ENCODE measurements around the gene FAM161A. TPM values are rescaled to one million over a fixed set of nuclear protein-coding genes. Genes with fewer than 3 reads are reported as not detected.

Gene FAM161A, protein sequence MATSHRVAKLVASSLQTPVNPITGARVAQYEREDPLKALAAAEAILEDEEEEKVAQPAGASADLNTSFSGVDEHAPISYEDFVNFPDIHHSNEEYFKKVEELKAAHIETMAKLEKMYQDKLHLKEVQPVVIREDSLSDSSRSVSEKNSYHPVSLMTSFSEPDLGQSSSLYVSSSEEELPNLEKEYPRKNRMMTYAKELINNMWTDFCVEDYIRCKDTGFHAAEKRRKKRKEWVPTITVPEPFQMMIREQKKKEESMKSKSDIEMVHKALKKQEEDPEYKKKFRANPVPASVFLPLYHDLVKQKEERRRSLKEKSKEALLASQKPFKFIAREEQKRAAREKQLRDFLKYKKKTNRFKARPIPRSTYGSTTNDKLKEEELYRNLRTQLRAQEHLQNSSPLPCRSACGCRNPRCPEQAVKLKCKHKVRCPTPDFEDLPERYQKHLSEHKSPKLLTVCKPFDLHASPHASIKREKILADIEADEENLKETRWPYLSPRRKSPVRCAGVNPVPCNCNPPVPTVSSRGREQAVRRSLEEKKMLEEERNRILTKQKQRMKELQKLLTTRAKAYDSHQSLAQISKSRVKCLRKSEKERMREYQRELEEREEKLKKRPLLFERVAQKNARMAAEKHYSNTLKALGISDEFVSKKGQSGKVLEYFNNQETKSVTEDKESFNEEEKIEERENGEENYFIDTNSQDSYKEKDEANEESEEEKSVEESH
- total RNA-seq (1 to 10 TPM; 2.4 to 2.5 TPM), polyA plus RNA-seq (1 to 10 TPM in 1 of 2 donors, under 1 TPM in 1; 0.75 to 3.1 TPM)
- long read RNA-seq, donor 1, partial matches to known transcripts = 6 of 6 reads
- long read RNA-seq, donor 1, other reads (novel, unspliced or antisense) = 0 of 6 reads
- long read RNA-seq, donor 2, partial matches to known transcripts = 2 of 2 reads
- long read RNA-seq, donor 2, other reads (novel, unspliced or antisense) = 0 of 2 reads

DNA sequence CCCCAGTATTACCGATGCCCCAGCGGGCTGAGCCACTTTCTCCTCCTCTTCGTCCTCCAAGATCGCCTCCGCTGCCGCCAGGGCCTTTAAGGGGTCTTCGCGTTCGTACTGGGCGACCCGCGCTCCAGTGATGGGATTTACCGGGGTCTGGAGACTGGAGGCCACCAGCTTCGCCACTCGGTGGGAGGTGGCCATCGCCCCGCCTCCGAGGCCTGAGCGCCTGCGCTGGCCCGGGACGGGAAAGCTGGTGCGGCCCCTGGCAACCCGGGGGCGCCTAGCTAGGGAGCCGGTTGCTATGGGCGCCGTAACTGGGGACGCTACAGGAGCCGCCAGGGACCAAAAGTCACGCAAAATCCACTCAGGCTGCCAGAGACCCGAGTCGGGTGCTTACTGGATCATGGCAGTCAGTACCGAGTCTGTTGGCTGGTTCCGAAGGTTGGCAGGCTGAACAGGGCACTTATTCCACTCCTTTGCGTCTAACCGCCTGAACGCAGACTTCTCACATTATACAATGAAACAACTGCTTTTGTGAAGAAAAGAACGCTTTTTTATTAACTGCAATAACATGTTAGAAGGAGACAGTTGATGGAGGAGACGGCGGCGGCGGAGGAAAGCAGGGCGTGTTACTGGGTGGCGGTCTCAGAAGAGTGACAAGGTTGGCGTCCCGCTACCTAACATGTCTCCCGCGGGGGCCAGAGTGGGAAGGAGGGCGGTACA lies at the start of gene FAM161A:
FAM161A (minus strand) TSS at position 214 of the 717 bp plus-strand sequence; CDS start at position 195, 19 bp downstream.
- intact Hi-C loops (cut with DNase I) = loop anchor here (2.0 to 10.0 kb wide), 4 partner anchors 35 to 319 kb away; partner anchors contain the start of genes XPO1 (in 2 of the 2) and CCT4 (in 1 of the 2)
- Histone ChIP-seq H3K27me3 (ENCODE audit: control insufficient read depth in 1 of 2, insufficient read depth in 2 of 2, low read length in 1 of 2) (no peaks in the 10 kb centered on the region), H3K27ac (ENCODE audit: low read depth in 1 of 2, low read length in 2 of 2) (peak within 1 kb of the TSS in 1 of 2 donors; percentile 94), H3K4me1 (ENCODE audit: control insufficient read depth in 1 of 2, insufficient read depth in 2 of 2, low read length in 2 of 2) (no peaks in the 10 kb centered on the region), H3K36me3 (ENCODE audit: control insufficient read depth in 1 of 2, insufficient read depth in 2 of 2, low read length in 1 of 2) (no peaks in the 10 kb centered on the region), H3K9me3 (ENCODE audit: control insufficient read depth, low read length) (no peaks in the 10 kb centered on the region), H3K4me3 (ENCODE audit: low read length in 2 of 2) (peak within 1 kb of the TSS; percentile 45 to 91)
- 0% methylated on average over 44 to 50 of the region's 50 CpGs for WGBS, 2 donors
- peak; percentile 95 to 97 for DNase-seq
- ATAC-seq (ENCODE audit: low FRiP score) = peak; percentile 99

DNA sequence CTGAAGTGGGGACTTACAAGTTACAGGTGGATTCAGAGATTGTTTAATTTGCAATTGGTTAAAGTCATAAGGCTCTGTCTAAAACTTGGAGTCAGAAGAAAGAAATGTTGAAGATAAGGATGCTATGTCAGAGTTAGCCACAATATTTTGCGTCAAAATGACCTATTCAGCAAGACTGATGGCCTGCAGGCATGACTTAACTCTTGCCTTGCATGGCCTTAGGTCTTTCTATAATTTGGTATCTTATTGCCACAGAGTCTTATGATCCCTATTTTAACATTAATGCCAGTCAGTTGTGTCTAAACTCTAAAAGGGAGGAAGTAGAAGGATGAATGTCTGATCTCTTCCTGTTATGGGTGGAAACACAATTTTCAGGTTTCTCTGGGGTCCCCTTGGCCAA lies 46.4 kb upstream of the FAM161A start:
- no peak for ATAC-seq (ENCODE audit: low FRiP score)
- 39 to 46% methylated on average over 1 of the region's 1 CpG for WGBS, 2 donors
- DNase-seq = no peak
- H3K4me1 ChIP-seq (ENCODE audit: control insufficient read depth in 1 of 2, insufficient read depth in 2 of 2, low read length in 2 of 2) = no peaks in the 10 kb centered on the region
- H3K27ac ChIP-seq (ENCODE audit: low read depth in 1 of 2, low read length in 2 of 2) = no peak overlapping the region
- no peak overlapping the region for H3K4me3 ChIP-seq (ENCODE audit: low read length in 2 of 2)
- H3K9me3 ChIP-seq (ENCODE audit: control insufficient read depth, low read length) = no peaks in the 10 kb centered on the region
- H3K36me3 ChIP-seq (ENCODE audit: control insufficient read depth in 1 of 2, insufficient read depth in 2 of 2, low read length in 1 of 2) = no peaks in the 10 kb centered on the region
- intact Hi-C loops (cut with DNase I) = no loop called here
- no peaks in the 10 kb centered on the region for H3K27me3 ChIP-seq (ENCODE audit: control insufficient read depth in 1 of 2, insufficient read depth in 2 of 2, low read length in 1 of 2)

DNA sequence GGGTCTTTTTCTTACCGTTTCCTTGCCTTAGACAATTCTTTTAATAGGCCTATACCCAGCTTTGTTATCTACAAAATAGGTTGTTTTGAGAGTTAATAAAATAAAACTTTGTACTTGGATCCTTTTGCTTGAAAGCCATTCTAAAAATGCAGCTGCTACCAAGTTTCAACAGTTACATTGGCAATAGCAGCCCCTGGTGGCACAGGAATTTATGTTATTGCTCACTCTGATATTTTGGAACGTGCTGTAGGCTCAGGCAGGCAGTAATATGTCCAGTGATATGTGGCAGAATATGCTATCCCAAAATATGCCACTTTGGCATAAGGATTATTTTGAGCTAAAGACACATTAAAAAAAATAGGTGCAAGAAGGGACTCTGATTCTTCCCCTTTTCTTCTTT lies 45.0 kb upstream of the FAM161A start:
- Histone ChIP-seq H3K27ac (ENCODE audit: low read depth in 1 of 2, low read length in 2 of 2) (no peak overlapping the region), H3K9me3 (ENCODE audit: control insufficient read depth, low read length) (no peaks in the 10 kb centered on the region), H3K4me3 (ENCODE audit: low read length in 2 of 2) (no peak overlapping the region), H3K27me3 (ENCODE audit: control insufficient read depth in 1 of 2, insufficient read depth in 2 of 2, low read length in 1 of 2) (no peaks in the 10 kb centered on the region), H3K36me3 (ENCODE audit: control insufficient read depth in 1 of 2, insufficient read depth in 2 of 2, low read length in 1 of 2) (no peaks in the 10 kb centered on the region), H3K4me1 (ENCODE audit: control insufficient read depth in 1 of 2, insufficient read depth in 2 of 2, low read length in 2 of 2) (no peaks in the 10 kb centered on the region)
- 3 to 4% methylated on average over 2 of the region's 2 CpGs for WGBS, 2 donors
- intact Hi-C loops (cut with DNase I) = no loop called here
- no peak for DNase-seq
- no peak for ATAC-seq (ENCODE audit: low FRiP score)

DNA sequence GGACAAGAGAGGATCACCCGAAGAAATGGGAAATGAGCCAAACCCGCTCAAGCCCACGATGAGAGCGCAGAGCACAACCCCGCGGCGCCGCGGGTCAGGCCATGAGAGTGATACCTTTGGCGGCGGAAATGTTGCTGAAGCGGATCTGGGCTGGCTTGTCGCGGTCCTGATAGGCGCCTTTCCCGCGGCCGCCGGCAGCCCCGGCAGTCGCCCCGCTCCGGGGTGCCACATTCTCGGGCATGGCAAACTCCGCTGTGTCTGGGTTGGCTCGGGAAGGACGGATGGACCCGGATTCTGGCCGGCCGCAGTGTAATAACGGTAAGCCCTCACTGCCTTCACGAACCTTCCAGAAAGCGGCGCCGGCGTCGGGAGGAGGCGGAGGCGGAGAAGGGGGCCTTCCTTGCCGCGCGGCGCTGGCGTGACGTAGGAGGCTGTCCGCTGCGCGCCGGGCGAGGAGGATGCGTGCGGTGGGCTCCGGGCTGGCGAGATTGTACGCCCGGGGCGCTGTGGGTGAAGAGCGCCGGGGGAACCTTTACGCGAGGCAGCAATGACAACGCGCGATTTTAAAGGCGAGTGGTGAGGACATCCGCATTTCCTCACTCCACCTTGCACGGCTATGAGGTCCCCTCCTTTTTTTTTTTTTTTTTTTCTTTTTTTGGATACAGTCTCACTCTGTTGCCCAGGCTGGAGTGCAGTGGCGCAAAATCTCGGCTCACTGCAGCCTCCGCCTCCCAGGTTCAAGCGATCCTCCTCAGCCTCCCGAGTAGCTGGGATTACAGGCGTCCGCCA lies 34.6 kb upstream of the FAM161A start, which contains the start of gene CCT4:
CCT4 (minus strand) TSS at position 390 of the 789 bp plus-strand sequence; CDS start at position 241, 149 bp downstream.
- intact Hi-C loops (cut with DNase I) = loop anchor here (2.0 to 10.0 kb wide), 3 partner anchors 34 to 416 kb away; partner anchors contain the start of genes XPO1 (in 2 of the 2), FAM161A (in 1 of the 2) and USP34 (in 1 of the 2)
- no peaks in the 10 kb centered on the region for H3K27me3 ChIP-seq (ENCODE audit: control insufficient read depth in 1 of 2, insufficient read depth in 2 of 2, low read length in 1 of 2)
- H3K4me1 ChIP-seq (ENCODE audit: control insufficient read depth in 1 of 2, insufficient read depth in 2 of 2, low read length in 2 of 2) = no peaks in the 10 kb centered on the region
- DNase-seq (peak; percentile 92 to 96), ATAC-seq (ENCODE audit: low FRiP score) (peak; percentile 99)
- no peaks in the 10 kb centered on the region for H3K36me3 ChIP-seq (ENCODE audit: control insufficient read depth in 1 of 2, insufficient read depth in 2 of 2, low read length in 1 of 2)
- 1% methylated on average over 73 to 74 of the region's 74 CpGs for WGBS, 2 donors
- H3K4me3 ChIP-seq (ENCODE audit: low read length in 2 of 2) = peak within 1 kb of the TSS; percentile 82 to 92
- no peaks in the 10 kb centered on the region for H3K9me3 ChIP-seq (ENCODE audit: control insufficient read depth, low read length)
- peak within 1 kb of the TSS; percentile 62 to 92 for H3K27ac ChIP-seq (ENCODE audit: low read depth in 1 of 2, low read length in 2 of 2)

DNA sequence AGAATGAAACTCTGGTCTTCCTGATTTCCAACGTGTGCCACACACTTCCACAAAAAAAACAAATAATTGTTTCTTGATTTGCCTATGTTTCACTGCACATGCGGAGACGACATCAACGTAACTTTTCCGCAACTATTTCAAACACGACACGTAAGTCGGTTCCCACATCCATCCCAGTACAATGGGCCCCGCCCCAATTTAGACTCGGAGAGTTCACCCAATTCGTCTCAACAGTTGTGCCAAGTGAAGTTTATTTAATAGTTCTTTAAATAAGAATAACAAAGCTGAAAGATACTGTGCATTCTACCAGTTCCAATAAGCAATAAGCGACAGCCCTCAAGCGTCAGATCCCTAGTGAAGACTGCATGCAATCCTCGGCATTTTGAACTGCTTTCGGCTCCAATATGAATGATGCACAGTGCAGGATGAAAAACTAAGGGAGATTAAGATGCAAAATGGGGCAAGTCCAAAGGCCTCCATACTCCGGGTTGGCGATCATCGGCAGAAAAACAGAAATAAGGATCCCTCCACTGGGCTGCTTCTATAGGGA lies 33.9 kb upstream of the FAM161A start:
- intact Hi-C loops (cut with DNase I) = loop anchor here (2.0 to 10.0 kb wide), 3 partner anchors 33 to 415 kb away; partner anchors contain the start of genes XPO1 (in 2 of the 2), FAM161A (in 1 of the 2) and USP34 (in 1 of the 2)
- H3K4me3 ChIP-seq (ENCODE audit: low read length in 2 of 2) = peak overlapping the region; percentile 82 to 92
- H3K9me3 ChIP-seq (ENCODE audit: control insufficient read depth, low read length) = no peaks in the 10 kb centered on the region
- H3K27me3 ChIP-seq (ENCODE audit: control insufficient read depth in 1 of 2, insufficient read depth in 2 of 2, low read length in 1 of 2) = no peaks in the 10 kb centered on the region
- H3K27ac ChIP-seq (ENCODE audit: low read depth in 1 of 2, low read length in 2 of 2) = peak overlapping the region; percentile 62 to 92
- 0% methylated on average over 18 of the region's 18 CpGs for WGBS, 2 donors
- ATAC-seq (ENCODE audit: low FRiP score) (no peak), DNase-seq (no peak)
- no peaks in the 10 kb centered on the region for H3K4me1 ChIP-seq (ENCODE audit: control insufficient read depth in 1 of 2, insufficient read depth in 2 of 2, low read length in 2 of 2)
- H3K36me3 ChIP-seq (ENCODE audit: control insufficient read depth in 1 of 2, insufficient read depth in 2 of 2, low read length in 1 of 2) = peaks cover 0 to 3% of the 10 kb centered on the region in 2 donors

DNA sequence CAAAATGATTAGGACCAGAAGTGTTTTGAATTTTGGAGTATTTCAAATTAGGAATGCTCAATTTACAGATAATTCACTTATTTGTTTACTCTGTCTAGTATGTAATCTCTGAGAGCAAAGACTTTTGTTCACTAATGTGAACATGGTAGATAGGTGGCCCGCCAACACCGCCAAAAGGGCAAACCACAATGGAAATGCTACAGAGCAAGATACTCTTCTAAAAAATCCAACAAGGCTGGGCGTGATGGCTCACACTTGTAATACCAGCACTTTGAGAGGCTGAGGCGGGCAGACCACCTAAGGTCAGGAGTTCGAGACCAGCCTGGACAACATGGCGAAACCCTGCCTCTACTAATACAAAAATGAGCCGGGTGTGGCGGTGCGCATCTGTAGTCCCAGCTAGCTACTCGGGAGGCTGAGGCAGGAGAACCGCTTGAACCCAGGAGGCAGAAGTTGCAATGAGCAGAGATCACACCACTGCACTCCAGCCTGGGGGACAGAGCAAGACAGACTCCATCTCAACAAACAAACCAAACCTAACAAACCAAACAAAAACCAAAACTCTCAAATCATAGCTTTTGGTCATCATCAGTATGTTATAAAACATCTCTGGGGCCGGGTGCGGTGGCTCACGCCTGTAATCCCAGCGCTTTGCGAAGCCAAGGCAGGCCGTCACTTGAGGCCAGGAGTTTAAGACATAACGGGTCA lies 32.2 kb upstream of the FAM161A start:
- ATAC-seq (ENCODE audit: low FRiP score) (no peak), DNase-seq (no peak)
- H3K27me3 ChIP-seq (ENCODE audit: control insufficient read depth in 1 of 2, insufficient read depth in 2 of 2, low read length in 1 of 2) = no peaks in the 10 kb centered on the region
- no peaks in the 10 kb centered on the region for H3K9me3 ChIP-seq (ENCODE audit: control insufficient read depth, low read length)
- H3K4me3 ChIP-seq (ENCODE audit: low read length in 2 of 2) = no peak overlapping the region
- peaks cover 0 to 3% of the 10 kb centered on the region in 2 donors for H3K36me3 ChIP-seq (ENCODE audit: control insufficient read depth in 1 of 2, insufficient read depth in 2 of 2, low read length in 1 of 2)
- H3K4me1 ChIP-seq (ENCODE audit: control insufficient read depth in 1 of 2, insufficient read depth in 2 of 2, low read length in 2 of 2) = no peaks in the 10 kb centered on the region
- no peak overlapping the region for H3K27ac ChIP-seq (ENCODE audit: low read depth in 1 of 2, low read length in 2 of 2)
- 89 to 94% methylated on average over 18 of the region's 18 CpGs for WGBS, 2 donors
- intact Hi-C loops (cut with DNase I) = loop anchor here (5.0 to 10.0 kb wide), 2 partner anchors 351 to 414 kb away; partner anchors contain the start of genes XPO1 (in 2 of the 2) and USP34 (in 1 of the 2)

DNA sequence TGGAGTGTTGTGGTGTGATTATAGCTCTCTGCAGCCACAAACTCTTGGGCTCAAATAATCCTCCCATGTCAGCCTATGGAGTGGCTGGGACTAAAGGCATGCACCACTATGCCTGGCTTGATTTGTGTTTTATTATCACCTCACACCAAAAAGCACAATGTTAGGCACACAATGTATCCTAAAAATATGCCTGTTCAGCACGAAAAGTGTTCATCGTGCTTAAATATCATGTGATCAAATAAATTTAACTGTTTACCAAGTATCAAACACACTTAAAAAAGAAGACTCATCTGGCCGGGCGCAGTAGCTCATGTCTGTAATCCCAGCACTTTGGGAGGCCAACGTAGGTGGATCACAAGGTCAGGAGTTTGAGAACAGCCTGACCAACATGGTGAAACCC lies 29.0 kb upstream of the FAM161A start:
- intact Hi-C loops (cut with DNase I) = loop anchor here (10.0 kb wide), 1 partner anchor 348 kb away; the partner anchor contains the start of gene XPO1 (in 2 of the 2)
- H3K4me1 ChIP-seq (ENCODE audit: control insufficient read depth in 1 of 2, insufficient read depth in 2 of 2, low read length in 2 of 2) = no peaks in the 10 kb centered on the region
- DNase-seq (no peak), ATAC-seq (ENCODE audit: low FRiP score) (no peak)
- 87 to 92% methylated on average over 5 of the region's 5 CpGs for WGBS, 2 donors
- H3K27ac ChIP-seq (ENCODE audit: low read depth in 1 of 2, low read length in 2 of 2) = no peak overlapping the region
- H3K36me3 ChIP-seq (ENCODE audit: control insufficient read depth in 1 of 2, insufficient read depth in 2 of 2, low read length in 1 of 2) = peaks cover 1 to 3% of the 10 kb centered on the region in 2 donors
- no peak overlapping the region for H3K4me3 ChIP-seq (ENCODE audit: low read length in 2 of 2)
- H3K27me3 ChIP-seq (ENCODE audit: control insufficient read depth in 1 of 2, insufficient read depth in 2 of 2, low read length in 1 of 2) = no peaks in the 10 kb centered on the region
- H3K9me3 ChIP-seq (ENCODE audit: control insufficient read depth, low read length) = no peaks in the 10 kb centered on the region
